Measurements from ENCODE around the gene ANAPC1. TPM values are rescaled to one million over a fixed set of nuclear protein-coding genes. Genes with fewer than 3 reads are reported as not detected.
"Not testable (repeated sequence)": the region's sequence is repeated elsewhere in the genome, so short reads cannot be mapped to it uniquely, and the experiment has no call there.

ANAPC1 gene
- total RNA-seq, 1 donor, result 61.1 TPM

DNA sequence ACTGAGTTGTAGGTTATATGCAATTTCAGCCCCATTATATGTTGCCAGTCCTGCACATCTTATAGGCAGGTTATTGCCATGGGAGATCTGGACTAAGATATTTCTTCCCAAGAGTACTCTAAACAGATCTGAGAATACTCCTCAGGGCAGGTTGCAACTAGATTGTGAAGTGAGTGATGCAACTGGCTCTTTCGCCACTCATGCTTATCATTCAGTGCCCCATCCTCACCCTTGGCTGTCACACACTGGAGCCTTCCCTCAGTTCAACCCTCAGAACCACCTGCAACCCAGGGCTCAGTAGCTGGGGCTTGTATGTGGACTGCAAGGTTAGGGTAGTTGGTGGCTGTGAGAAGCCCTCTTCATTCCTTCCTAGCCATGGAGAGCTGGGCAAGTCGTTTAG lies 28.6 kb upstream of the ANAPC1 start:
- no peak for DNase-seq (ENCODE audit: low read depth)
- TF ChIP-seq, protein P1, sequence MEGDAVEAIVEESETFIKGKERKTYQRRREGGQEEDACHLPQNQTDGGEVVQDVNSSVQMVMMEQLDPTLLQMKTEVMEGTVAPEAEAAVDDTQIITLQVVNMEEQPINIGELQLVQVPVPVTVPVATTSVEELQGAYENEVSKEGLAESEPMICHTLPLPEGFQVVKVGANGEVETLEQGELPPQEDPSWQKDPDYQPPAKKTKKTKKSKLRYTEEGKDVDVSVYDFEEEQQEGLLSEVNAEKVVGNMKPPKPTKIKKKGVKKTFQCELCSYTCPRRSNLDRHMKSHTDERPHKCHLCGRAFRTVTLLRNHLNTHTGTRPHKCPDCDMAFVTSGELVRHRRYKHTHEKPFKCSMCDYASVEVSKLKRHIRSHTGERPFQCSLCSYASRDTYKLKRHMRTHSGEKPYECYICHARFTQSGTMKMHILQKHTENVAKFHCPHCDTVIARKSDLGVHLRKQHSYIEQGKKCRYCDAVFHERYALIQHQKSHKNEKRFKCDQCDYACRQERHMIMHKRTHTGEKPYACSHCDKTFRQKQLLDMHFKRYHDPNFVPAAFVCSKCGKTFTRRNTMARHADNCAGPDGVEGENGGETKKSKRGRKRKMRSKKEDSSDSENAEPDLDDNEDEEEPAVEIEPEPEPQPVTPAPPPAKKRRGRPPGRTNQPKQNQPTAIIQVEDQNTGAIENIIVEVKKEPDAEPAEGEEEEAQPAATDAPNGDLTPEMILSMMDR (IDR thresholded peaks at IDR 0.05; ENCODE audit: insufficient read depth, low read length), result no peak

DNA sequence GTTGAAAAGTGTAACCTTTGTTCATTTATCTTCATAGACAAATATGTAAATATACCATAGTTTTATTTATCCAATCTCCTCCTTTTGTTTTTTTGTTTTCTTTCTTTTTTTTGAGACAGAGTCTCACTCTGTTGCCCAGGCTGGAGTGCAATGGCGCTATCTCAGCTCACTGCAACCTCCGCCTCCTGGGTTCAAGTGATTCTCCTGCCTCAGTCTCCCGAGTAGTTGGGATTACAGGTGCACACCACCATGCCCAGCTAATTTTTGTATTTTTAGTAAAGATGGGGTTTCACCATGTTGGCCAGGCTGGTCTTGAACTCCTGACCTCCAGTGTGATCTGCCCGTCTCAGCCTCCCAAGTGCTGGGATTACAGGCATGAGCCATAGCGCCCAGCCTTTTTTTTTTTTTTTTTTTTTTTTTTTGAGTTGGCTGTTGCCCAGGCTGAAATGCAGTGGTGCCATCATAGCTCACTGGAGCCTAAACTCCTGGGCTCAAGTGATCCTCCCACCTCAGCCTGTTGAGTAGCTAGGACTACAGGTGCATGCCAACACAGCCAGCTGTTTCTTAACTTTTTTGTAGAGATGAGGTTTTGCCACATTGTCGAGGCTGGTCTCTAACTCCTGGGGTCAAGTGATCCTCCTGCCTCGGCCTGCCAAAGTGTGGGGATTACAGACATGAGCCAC lies 27.4 kb upstream of the ANAPC1 start:
- not testable (repeated sequence) for DNase-seq (ENCODE audit: low read depth); H3K4me3 ChIP-seq (ENCODE audit: low read depth, low read length)

More for the DNA sequence above, 28.6 kb upstream of the ANAPC1 start:
- no peak overlapping the region for H3K4me3 ChIP-seq (ENCODE audit: low read depth, low read length)

DNA sequence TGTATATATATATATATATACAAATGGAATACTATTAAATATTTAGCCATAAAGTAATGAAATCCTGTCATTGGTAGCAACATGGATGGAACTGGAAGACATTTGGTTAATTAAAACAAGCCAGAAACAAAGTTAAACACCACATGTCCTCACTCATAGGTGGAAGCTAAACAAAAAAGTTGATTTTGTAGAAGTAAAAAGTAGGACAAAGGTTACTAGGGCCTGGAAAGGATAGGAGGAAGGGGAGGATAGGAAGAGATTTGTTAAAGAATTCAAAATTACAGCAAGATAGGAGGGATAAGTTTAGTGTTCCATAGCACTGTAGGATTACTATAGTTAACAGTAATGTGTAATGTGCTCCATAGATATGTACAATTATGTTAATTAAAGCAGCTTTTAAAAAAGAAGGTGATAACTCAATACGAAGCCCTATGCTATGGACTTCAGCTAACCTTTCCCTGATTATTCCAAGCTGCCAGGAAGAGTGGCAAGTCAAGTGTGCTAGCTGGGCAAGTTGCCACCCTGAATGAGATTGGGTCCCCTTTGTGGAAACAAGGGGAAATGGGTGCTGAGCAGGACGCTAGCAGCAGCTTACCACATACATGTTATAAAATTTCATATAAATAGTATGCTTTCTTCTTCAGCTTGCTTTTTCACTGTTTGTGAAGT lies 26.8 kb upstream of the ANAPC1 start:
- TF ChIP-seq, protein P1 (IDR thresholded peaks at IDR 0.05; ENCODE audit: insufficient read depth, low read length), result no peak

DNA sequence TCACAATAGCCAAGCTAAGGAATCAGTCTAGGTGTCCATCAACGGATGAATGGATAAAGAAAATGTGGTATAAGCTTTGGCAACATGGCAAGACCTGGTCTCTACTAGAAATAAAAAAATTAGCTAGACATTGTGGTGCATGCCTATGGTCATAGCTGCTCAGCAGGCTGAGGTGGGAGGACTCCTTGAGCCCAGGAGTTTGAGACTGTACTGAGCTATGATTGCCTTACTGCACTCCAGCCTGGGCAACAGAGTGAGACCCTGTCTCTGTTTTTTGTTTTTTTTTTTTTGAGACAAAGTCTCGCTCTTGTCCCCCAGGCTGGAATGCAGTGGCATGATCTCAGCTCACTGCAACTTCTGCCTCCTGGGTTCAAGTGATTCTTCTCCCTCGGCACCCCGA lies 26.0 kb upstream of the ANAPC1 start:
- not testable (repeated sequence) for H3K4me3 ChIP-seq (ENCODE audit: low read depth, low read length); DNase-seq (ENCODE audit: low read depth)

More for the DNA sequence above, 26.8 kb upstream of the ANAPC1 start:
- no peak for DNase-seq (ENCODE audit: low read depth)
- no peak overlapping the region for H3K4me3 ChIP-seq (ENCODE audit: low read depth, low read length)

DNA sequence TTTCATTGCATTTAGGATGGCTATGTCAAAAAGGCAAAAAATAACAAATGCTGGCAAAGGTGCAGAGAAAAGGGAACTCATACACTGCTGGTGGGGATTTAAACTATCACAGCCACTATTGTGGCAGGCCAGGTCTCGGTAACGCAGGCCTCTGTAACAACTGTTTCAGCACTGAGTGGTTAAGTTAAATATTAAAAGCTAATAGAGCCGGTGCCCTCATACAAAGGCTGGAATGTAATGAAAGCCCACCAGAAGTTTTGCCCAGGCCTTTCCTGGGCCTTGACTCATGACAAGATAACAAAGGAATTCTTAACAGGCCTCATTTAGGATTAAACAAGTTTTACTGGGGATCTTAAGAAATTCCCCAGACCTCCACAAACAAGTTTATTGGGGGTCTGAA lies 25.1 kb upstream of the ANAPC1 start:
- no peak overlapping the region for H3K4me3 ChIP-seq (ENCODE audit: low read depth, low read length)
- no peak for DNase-seq (ENCODE audit: low read depth)
- TF ChIP-seq, protein P1 (IDR thresholded peaks at IDR 0.05; ENCODE audit: insufficient read depth, low read length), result no peak

DNA sequence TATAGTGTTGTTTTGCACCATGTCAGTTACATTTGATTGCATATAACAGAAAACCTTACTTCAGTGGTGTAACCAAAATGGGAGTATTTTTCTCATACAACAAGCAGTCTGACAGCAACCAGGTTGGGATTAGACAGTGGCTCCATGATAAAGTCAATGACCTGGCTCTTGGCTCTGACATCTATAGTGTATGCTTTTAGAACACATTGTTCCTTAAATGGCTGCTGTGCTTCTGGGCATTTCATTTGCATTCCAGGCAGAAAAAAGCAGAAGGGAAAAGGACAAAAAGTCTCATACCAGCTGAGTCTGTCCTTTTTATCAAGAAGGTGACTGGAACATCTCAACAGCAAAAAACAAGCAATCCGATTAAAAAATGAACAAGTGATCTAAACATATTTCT lies 24.6 kb upstream of the ANAPC1 start:
- H3K4me3 ChIP-seq (ENCODE audit: low read depth, low read length), result no peak overlapping the region
- no peak for DNase-seq (ENCODE audit: low read depth)
- TF ChIP-seq, protein P1 (IDR thresholded peaks at IDR 0.05; ENCODE audit: insufficient read depth, low read length), result no peak

DNA sequence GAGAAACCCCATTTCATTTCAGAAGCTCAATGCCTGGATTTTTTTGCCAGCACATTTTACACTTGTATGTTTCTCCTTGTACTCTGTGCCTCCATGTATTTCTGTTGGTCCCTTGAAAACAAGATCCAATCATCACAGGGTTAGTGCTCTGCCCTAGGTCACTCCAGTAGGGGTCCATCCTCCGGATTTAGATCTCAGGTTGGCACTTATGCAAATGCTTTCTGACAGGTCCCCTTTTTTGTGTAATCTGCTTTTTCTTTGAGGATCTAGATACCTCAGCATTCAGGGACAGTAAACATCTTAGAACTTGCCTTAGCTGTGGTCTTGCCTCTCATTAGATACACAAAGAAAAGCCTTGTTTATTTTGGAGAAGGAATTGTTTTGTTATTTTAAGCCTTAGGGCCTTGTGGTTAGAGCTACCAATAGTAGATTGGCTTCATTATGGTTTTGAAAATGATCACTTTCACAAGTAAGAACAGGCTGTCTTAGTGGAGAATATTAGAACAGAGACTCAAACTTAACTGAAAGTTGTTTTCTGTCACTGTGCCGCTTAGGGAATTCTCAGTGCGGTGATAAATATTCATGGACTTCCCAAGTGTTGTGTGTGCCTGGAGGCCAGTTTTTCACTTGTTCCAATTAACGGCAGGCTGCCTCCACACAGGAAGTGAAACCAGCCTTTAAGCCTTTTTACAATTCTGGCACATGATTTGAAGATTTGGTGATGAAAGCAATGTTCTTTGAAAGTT lies 22.2 kb upstream of the ANAPC1 start:
- H3K4me3 ChIP-seq (ENCODE audit: low read depth, low read length), result no peak overlapping the region
- TF ChIP-seq, protein P1 (IDR thresholded peaks at IDR 0.05; ENCODE audit: insufficient read depth, low read length), result no peak
- DNase-seq (ENCODE audit: low read depth), result no peak

DNA sequence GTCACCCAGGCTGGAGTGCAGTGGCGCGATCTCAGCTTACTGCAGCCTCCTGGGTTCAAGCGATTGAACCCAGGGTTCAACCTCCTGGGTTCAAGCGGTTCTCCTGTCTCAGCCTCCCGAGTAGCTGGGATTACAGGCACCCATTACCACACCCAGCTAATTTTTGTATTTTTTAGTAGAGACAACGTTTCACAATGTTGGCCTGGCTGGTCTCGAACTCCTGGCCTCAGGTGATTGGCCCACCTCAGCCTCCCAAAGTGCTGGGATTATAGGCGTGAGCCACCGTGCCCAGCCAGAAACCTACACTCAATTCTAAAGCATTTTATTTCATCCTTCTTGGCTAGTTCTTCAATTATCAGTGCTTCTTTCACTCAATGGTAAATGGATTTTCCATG lies 21.5 kb upstream of the ANAPC1 start:
- not testable (repeated sequence) for DNase-seq (ENCODE audit: low read depth); H3K4me3 ChIP-seq (ENCODE audit: low read depth, low read length)
